ENCODE results near the gene ARF6. TPM values are rescaled to one million over a fixed set of nuclear protein-coding genes. Genes with fewer than 3 reads are reported as not detected.

ARF6 gene
- total RNA-seq, 1 experiment from 2014 or later, result 88.8 TPM

GRCh38 chr14:49892636-49893308 is at the start of gene ARF6 (continued):
- TF ChIP-seq REST (IDR thresholded peaks at IDR 0.05; ENCODE audit: low read depth), result no peak
- peak; percentile 75 for TF ChIP-seq SIN3A (IDR thresholded peaks at IDR 0.05; ENCODE audit: low read depth)
- 0 out of 2 replicates have a peak, but pooled peaks have one; percentile 22 for TF ChIP-seq EGR1 (IDR thresholded peaks at IDR 0.05; ENCODE audit: low read depth)
- TF ChIP-seq ATF3 (IDR thresholded peaks at IDR 0.05), result no peak
- no peak; the same call in 1 of the 2 replicates for TF ChIP-seq ELF1 (IDR thresholded peaks at IDR 0.05; ENCODE audit: borderline replicate concordance, low read depth)

GRCh38 chr14:49849213-49849847 is 43.6 kb upstream of the ARF6 start:
- H3K79me2 ChIP-seq (ENCODE audit: insufficient read depth, low read length), result peaks cover 58% of the 10 kb centered on the region
- POLR2A ChIA-PET, result no interaction called here
- no peak overlapping the region for H3K4me2 ChIP-seq (ENCODE audit: low read length)

More at GRCh38 chr14:49849213-49849847, 43.6 kb upstream of the ARF6 start:
- H3K4me3 ChIP-seq (replicated peaks in 1 of 2; ENCODE audit: low read depth in 1 of 2, low read length in 2 of 2), result no peak overlapping the region
- no peak overlapping the region for H3K9ac ChIP-seq (ENCODE audit: low read length)
- H3K4me1 ChIP-seq (ENCODE audit: control insufficient read depth in 1 of 2, insufficient read depth in 2 of 2, low read length in 2 of 2), result peaks cover 7 to 21% of the 10 kb centered on the region in 2 experiments
- H3K36me3 ChIP-seq (ENCODE audit: control insufficient read depth in 1 of 2, insufficient read depth in 2 of 2, low read length in 2 of 2), result peaks cover 26 to 28% of the 10 kb centered on the region in 2 experiments; a peak in 3 of 4 replicates
- no TSS peak for BruUV-seq (replicated peaks)
- ChIA-PET CTCF (interaction anchor here (0.7 kb wide), 1 partner anchor 312 kb away, joined by 5 read pairs; no protein-coding TSS in a partner anchor), RAD21 (ENCODE audit: low non-redundant PET in 1 of 2, low total read pairs in 2 of 2, uncharacterized antibody in 2 of 2, unreplicated experiment in 2 of 2) (interaction anchor here in 1 of 2 experiments (0.6 kb wide), 1 partner anchor 73 kb away, joined by 3 read pairs; no protein-coding TSS in a partner anchor)
- no peaks in the 10 kb centered on the region for H3K9me2 ChIP-seq (ENCODE audit: insufficient read depth)
- no peaks in the 10 kb centered on the region for H3K9me3 ChIP-seq (ENCODE audit: control insufficient read depth in 1 of 2, insufficient read depth in 1 of 2, low read depth in 1 of 2, low read length in 2 of 2)
- no peak for DNase-seq (ENCODE audit: low read depth, low spot score)
- intact Hi-C loops (cut with micrococcal nuclease), result no loop called here
- TF ChIP-seq EZH2phosphoT487 (IDR thresholded peaks at IDR 0.05; ENCODE audit: borderline replicate concordance) (no peak), FOSL1 (IDR thresholded peaks at IDR 0.05; ENCODE audit: low read depth) (no peak), ZBTB33 (IDR thresholded peaks at IDR 0.05; ENCODE audit: extremely low read depth, insufficient replicate concordance, low read length) (no peak), TCF7L2 (IDR thresholded peaks at IDR 0.05; ENCODE audit: borderline replicate concordance, extremely low read depth, insufficient read depth, insufficient read length) (no peak), CBX3 (IDR thresholded peaks at IDR 0.05; ENCODE audit: low read depth) (no peak), SRF (IDR thresholded peaks at IDR 0.05; ENCODE audit: low read depth) (no peak), YY1 (IDR thresholded peaks at IDR 0.05; ENCODE audit: extremely low read depth, insufficient replicate concordance, low read depth, low read length) (no peak), CTCF (IDR thresholded peaks at IDR 0.05 in 2 of 3, conservative IDR thresholded peaks at IDR 0.05 in 1 of 3; ENCODE audit: borderline replicate concordance in 1 of 3, insufficient read depth in 1 of 3, low read depth in 2 of 3, low read length in 2 of 3) (no peak), ATF3 (IDR thresholded peaks at IDR 0.05) (no peak), ZNF274 (IDR thresholded peaks at IDR 0.05; ENCODE audit: low read depth, low read length) (no peak)
- no peak overlapping the region for H3K27ac ChIP-seq (ENCODE audit: low read depth, low read length)
- ATAC-seq, result no peak
- H4K20me1 ChIP-seq (ENCODE audit: insufficient read depth), result no peaks in the 10 kb centered on the region
- no peaks in the 10 kb centered on the region for H3K27me3 ChIP-seq (ENCODE audit: insufficient read depth, low read length)
- no peak overlapping the region for H2AFZ ChIP-seq (ENCODE audit: low read depth, low read length, poor library complexity, severe bottlenecking)

Data from HCT116 (cell line).